Activated B cell treated with CpG ODN at 0.5 μM for 24 hours (primary cell): ENCODE data around the gene TTK. TPM values are rescaled to one million over a fixed set of nuclear protein-coding genes. Genes with fewer than 3 reads are reported as not detected.

Source experiments
- ATAC-seq: fragments of 200-7000 bp; cut with Tn5 transposase; one replicate; pipeline ENCODE4 v1.10.0; 2021; ENCODE audit warnings: low read depth, mild to moderate bottlenecking, moderate library complexity
- CTCF ChIA-PET: fragments of 350-600 bp; sonication (Branson Sonifier 250); formaldehyde crosslinking; loops from one replicate; lab custom pipeline; 2021; ENCODE audit warnings: antibody characterized with exemption; lab: Charles Lee
- POLR2A ChIA-PET: fragments of 350-600 bp; sonication (Branson Sonifier 250); formaldehyde crosslinking; loops from one replicate; lab custom pipeline; 2021; ENCODE audit warnings: antibody characterized with exemption; lab: Charles Lee
- DNase-seq: peaks from one replicate; pipeline ENCODE4 v3.0.0; 2022
- H3K27ac Mint-ChIP-seq: one replicate; pipeline ENCODE4 v1.8.0; 2020; ENCODE audit warnings: mixed read lengths
- H3K27me3 Mint-ChIP-seq: one replicate; pipeline ENCODE4 v1.8.0; 2021; ENCODE audit warnings: mixed read lengths
- H3K36me3 Mint-ChIP-seq: one replicate; pipeline ENCODE4 v1.8.0; 2021; ENCODE audit warnings: low read depth, mixed read lengths
- H3K4me1 Mint-ChIP-seq: one replicate; pipeline ENCODE4 v1.8.0; 2021; ENCODE audit warnings: mixed read lengths
- H3K4me3 Mint-ChIP-seq: one replicate; pipeline ENCODE4 v1.8.0; 2020; ENCODE audit warnings: mild to moderate bottlenecking, mixed read lengths
- H3K9me3 Mint-ChIP-seq: one replicate; pipeline ENCODE4 v1.8.0; 2020; ENCODE audit warnings: mixed read lengths
- CTCF ChIP-seq: fragments of 200-600 bp; IDR thresholded peaks from one replicate; pipeline ENCODE4 v1.8.0; 2022; ENCODE audit warnings: antibody characterized with exemption, mild to moderate bottlenecking
- intact Hi-C: fragments of 100-400 bp; cut with micrococcal nuclease; formaldehyde crosslinking; loops from one replicate; pipeline ENCODE4 v1.15.1; 2024
- total RNA-seq: library from RNA; stranded (reverse); gene quantifications from 2 replicates; pipeline ENCODE4 v1.2.3, GENCODE V29; 2022

Gene TTK
- total RNA-seq, 1 donor from 2014 or later, result 2.3 TPM

DNA sequence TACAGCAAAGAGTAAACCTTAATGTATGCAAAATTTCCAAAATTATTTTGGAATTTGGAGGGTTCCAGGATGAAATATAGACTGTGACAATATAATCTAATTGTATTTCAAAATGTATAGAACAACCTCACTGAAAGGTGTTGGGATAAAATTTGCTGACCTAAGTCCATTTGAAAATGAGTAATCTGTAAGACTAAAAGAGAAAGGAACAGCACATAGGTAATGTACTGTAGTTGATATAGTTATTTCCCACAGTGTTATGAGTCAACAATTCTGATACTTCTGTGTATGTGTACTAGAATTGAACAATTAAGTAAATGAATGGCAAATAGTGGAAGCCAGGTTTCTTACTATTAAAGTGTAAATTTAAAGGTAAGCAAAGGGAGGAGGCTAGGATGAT, 33.3 kb upstream of the TTK start:
- intact Hi-C loops, result no loop called here
- H3K9me3 Mint-ChIP-seq, result peaks cover 35% of the 10 kb centered on the region
- H3K36me3 Mint-ChIP-seq, result peaks cover 2% of the 10 kb centered on the region
- ChIA-PET POLR2A (no interaction called here), CTCF (no interaction called here)
- H3K4me3 Mint-ChIP-seq, result no peak overlapping the region
- TF ChIP-seq CTCF, result no peak
- H3K27ac Mint-ChIP-seq, result no peak overlapping the region
- no peaks in the 10 kb centered on the region for H3K4me1 Mint-ChIP-seq
- ATAC-seq, result no peak
- no peak for DNase-seq
- H3K27me3 Mint-ChIP-seq, result peaks cover 8% of the 10 kb centered on the region

DNA sequence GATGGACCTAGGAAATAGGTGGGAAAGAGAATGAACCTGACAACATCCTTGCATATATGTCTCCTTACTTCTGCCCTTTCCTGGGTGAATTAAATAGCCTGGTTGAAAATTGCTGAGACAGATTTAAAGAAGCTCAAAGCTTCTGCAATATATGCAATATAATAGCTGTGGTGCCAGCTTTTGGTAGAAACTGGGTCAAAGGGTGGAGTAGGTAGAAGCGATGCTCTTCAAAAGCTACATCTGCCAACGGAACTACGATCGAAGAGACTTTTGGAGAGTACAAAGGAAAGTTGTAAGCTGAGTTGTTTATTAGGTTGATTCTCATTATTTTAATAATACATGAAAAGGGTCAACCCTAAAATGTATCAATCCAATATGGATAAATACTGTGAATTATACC, 22.8 kb upstream of the TTK start:
- intact Hi-C loops, result no loop called here
- no peak for ATAC-seq
- ChIA-PET POLR2A (no interaction called here), CTCF (no interaction called here)
- Mint-ChIP-seq H3K4me1 (peaks cover 7% of the 10 kb centered on the region), H3K36me3 (no peaks in the 10 kb centered on the region), H3K27ac (no peak overlapping the region), H3K27me3 (peaks cover 8% of the 10 kb centered on the region), H3K4me3 (no peak overlapping the region), H3K9me3 (no peaks in the 10 kb centered on the region)
- TF ChIP-seq CTCF, result no peak
- DNase-seq, result no peak

- CTCF ChIA-PET, result no interaction called here
- no peak for TF ChIP-seq CTCF
Measured at GRCh38 chr6:79984261-79984660, 20.2 kb upstream of the TTK start.

DNA sequence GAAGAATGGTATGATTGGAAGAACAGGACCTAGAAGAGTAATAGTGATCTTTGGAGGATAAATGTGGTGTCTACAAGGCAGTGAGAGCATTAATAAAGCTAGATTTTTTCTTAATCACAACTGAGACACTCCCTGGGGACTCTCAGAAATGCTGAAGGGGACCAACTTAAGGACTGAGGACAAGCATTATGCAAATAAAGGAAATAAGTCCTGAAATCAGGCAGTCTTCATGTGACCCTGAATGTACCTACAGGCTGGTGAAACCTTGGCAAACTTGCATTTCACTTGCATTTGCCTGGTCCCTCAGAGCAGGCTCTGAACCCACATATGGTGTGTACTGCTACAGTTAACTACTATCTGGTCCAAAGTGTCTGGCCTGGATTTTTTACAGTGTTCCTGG, 19.3 kb upstream of the TTK start:
- intact Hi-C loops, result no loop called here
- Mint-ChIP-seq H3K4me1 (peaks cover 7% of the 10 kb centered on the region), H3K36me3 (no peaks in the 10 kb centered on the region), H3K27me3 (peaks cover 2% of the 10 kb centered on the region), H3K9me3 (no peaks in the 10 kb centered on the region), H3K4me3 (no peak overlapping the region), H3K27ac (no peak overlapping the region)
- no peak for TF ChIP-seq CTCF
- CTCF ChIA-PET, result no interaction called here
- ATAC-seq (no peak), DNase-seq (no peak)
- POLR2A ChIA-PET, result no interaction called here

More at GRCh38 chr6:79984261-79984660, 20.2 kb upstream of the TTK start:
- Mint-ChIP-seq H3K4me3 (no peak overlapping the region), H3K36me3 (no peaks in the 10 kb centered on the region), H3K9me3 (no peaks in the 10 kb centered on the region), H3K27ac (no peak overlapping the region), H3K27me3 (peaks cover 2% of the 10 kb centered on the region), H3K4me1 (peaks cover 7% of the 10 kb centered on the region)
- no peak for DNase-seq
- intact Hi-C loops, result no loop called here
- POLR2A ChIA-PET, result no interaction called here
- ATAC-seq, result no peak

DNA sequence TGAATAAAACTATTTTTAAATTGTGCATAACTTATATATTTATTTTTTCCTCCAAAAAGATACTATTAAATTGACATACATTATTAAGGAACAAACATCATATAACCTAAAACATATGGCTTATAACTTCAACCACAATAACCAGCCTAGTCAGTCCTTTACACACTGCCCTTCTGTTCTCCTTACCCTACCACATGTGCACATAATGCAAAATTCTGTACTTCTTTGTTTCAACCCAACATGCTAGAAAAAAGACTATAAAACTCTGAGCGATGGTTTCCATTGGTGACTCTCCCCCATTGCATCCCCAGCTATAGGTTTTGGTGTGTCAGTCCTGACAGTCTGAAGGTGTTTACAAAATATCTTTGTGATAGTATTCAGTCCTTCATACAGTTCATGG, 14.8 kb upstream of the TTK start:
- peaks cover 5% of the 10 kb centered on the region for H3K4me1 Mint-ChIP-seq
- H3K36me3 Mint-ChIP-seq, result no peaks in the 10 kb centered on the region
- intact Hi-C loops, result no loop called here
- ChIA-PET POLR2A (no interaction called here), CTCF (no interaction called here)
- no peak overlapping the region for H3K4me3 Mint-ChIP-seq
- peaks cover 2% of the 10 kb centered on the region for H3K27me3 Mint-ChIP-seq
- no peak for DNase-seq
- no peak for TF ChIP-seq CTCF
- no peak for ATAC-seq
- no peak overlapping the region for H3K27ac Mint-ChIP-seq
- H3K9me3 Mint-ChIP-seq, result no peaks in the 10 kb centered on the region
